Neural progenitor cell (in vitro differentiated cells): Measurements from ENCODE around the gene NR2F1-AS1.

Experiments
- EZH2 ChIP-seq: fragments of 200-600 bp; sonication (generic); IDR thresholded peaks from 2 replicates; pipeline ENCODE4 v1.6.1; 2017; ENCODE audit warnings: antibody characterized with exemption, mild to moderate bottlenecking, moderate library complexity
- EZH2phosphoT487 ChIP-seq: fragments of 200-600 bp; sonication (generic); IDR thresholded peaks from 2 replicates; pipeline ENCODE4 v1.6.1; 2017; ENCODE audit warnings: antibody characterized with exemption
- TF ChIP-seq, protein P1 (sequence below): fragments of 200-600 bp; sonication (generic); IDR thresholded peaks from 2 replicates; pipeline ENCODE4 v1.5.1; 2017; ENCODE audit warnings: antibody characterized with exemption, mild to moderate bottlenecking

DNA sequence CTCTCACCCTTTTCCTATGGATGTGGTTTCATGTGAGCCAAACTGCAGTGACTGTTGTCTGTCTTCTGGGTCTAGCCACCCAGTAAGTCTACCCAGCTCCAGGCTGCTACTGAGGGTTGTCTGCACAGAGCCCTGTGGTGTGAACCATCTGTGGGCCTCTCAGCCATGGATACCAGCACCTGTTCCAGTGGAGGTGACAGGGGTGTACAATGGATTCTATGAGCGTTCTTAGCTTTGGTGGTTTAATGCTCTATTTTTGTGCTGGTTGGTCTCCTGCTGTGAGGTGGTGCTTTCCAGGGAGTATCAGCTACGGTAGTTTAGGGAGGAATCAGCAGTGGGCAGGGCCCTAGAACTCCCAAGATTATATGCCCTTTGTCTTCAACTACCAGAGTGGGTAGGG lies 186.7 kb downstream of the NR2F1-AS1 start:
- TF ChIP-seq, protein P1, sequence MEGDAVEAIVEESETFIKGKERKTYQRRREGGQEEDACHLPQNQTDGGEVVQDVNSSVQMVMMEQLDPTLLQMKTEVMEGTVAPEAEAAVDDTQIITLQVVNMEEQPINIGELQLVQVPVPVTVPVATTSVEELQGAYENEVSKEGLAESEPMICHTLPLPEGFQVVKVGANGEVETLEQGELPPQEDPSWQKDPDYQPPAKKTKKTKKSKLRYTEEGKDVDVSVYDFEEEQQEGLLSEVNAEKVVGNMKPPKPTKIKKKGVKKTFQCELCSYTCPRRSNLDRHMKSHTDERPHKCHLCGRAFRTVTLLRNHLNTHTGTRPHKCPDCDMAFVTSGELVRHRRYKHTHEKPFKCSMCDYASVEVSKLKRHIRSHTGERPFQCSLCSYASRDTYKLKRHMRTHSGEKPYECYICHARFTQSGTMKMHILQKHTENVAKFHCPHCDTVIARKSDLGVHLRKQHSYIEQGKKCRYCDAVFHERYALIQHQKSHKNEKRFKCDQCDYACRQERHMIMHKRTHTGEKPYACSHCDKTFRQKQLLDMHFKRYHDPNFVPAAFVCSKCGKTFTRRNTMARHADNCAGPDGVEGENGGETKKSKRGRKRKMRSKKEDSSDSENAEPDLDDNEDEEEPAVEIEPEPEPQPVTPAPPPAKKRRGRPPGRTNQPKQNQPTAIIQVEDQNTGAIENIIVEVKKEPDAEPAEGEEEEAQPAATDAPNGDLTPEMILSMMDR: no peak
- no peak for TF ChIP-seq EZH2
- TF ChIP-seq EZH2phosphoT487: no peak
